Measurements from ENCODE around the gene SRPK2.

DNA sequence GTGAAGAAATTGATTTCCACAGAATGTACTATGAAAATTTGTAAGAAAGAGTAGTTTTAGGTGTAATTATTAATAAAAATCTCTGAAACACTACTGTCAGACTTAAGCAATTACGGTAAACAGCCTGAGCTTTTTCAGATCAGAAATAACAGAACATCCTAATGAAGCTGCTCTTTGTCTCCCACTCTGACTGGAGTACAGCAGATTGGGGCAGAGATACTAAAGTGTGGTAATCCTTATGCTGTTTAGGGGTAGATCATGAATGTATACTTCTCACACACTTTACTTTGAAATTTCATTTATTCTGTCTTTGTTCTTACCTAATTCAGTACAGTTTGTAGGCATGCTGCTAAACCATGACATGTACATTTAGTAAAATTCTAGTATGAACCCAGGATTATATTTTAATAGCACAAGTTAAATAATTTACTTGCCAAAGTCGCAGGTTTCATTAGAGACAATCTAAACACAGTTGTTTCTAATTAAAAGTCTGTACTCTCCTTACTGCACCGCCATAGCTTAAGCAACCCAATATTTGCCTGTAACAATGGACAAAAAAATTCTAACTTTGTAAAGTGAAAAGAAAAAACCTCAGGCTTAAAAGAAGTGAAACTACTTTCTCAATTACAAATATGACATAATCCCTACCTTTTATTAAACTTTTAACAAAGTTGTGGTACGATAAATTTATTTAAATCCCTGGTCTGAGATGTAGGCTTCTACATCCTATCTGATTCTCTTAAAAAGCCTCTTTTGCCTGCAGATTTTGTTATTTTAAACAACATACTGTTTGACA is 286.0 kb downstream of the SRPK2 start:
- TF ChIP-seq, protein P1, sequence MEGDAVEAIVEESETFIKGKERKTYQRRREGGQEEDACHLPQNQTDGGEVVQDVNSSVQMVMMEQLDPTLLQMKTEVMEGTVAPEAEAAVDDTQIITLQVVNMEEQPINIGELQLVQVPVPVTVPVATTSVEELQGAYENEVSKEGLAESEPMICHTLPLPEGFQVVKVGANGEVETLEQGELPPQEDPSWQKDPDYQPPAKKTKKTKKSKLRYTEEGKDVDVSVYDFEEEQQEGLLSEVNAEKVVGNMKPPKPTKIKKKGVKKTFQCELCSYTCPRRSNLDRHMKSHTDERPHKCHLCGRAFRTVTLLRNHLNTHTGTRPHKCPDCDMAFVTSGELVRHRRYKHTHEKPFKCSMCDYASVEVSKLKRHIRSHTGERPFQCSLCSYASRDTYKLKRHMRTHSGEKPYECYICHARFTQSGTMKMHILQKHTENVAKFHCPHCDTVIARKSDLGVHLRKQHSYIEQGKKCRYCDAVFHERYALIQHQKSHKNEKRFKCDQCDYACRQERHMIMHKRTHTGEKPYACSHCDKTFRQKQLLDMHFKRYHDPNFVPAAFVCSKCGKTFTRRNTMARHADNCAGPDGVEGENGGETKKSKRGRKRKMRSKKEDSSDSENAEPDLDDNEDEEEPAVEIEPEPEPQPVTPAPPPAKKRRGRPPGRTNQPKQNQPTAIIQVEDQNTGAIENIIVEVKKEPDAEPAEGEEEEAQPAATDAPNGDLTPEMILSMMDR (IDR thresholded peaks at IDR 0.05), result no peak
- TF ChIP-seq POLR2A (IDR thresholded peaks at IDR 0.05), result no peak

Measured in ovary (tissue), 3 donors.